Neuronal stem cell (in vitro differentiated cells): ENCODE measurements around the gene IL13RA2.

Source experiments
- DNase-seq: peaks from one replicate; pipeline ENCODE4 v3.0.0-alpha.2; 2013; ENCODE audit warnings: low spot score
- H2AFZ ChIP-seq: one replicate; pipeline ENCODE4 v1.6.1; 2013; ENCODE audit warnings: mild to moderate bottlenecking, low read length, inconsistent platforms
- H2AK5ac ChIP-seq: 2 replicates; pipeline ENCODE4 v1.6.1; 2013; ENCODE audit warnings: low read depth, mild to moderate bottlenecking, inconsistent platforms, low read length, moderate library complexity, mixed read lengths
- H2BK120ac ChIP-seq: 2 replicates; pipeline ENCODE4 v1.6.1; 2013; ENCODE audit warnings: low read depth, mild to moderate bottlenecking, inconsistent platforms, low read length, moderate library complexity, mixed read lengths
- H2BK12ac ChIP-seq: one replicate; pipeline ENCODE4 v1.6.1; 2013; ENCODE audit warnings: low read length, inconsistent platforms
- H2BK15ac ChIP-seq: 2 replicates; pipeline ENCODE4 v1.6.1; 2013; ENCODE audit warnings: mild to moderate bottlenecking, low read length, inconsistent platforms, mixed read lengths
- H2BK5ac ChIP-seq: one replicate; pipeline ENCODE4 v1.6.1; 2013; ENCODE audit warnings: inconsistent platforms, mild to moderate bottlenecking, low read length, moderate library complexity
- H3K14ac ChIP-seq: one replicate; pipeline ENCODE4 v1.6.1; 2013; ENCODE audit warnings: low read length, inconsistent platforms
- H3K18ac ChIP-seq: 2 replicates; pipeline ENCODE4 v1.6.1; 2013; ENCODE audit warnings: low read length, inconsistent platforms
- H3K23ac ChIP-seq: 2 replicates; pipeline ENCODE4 v1.6.1; 2013; ENCODE audit warnings: low read depth, mild to moderate bottlenecking, mixed read lengths, low read length, inconsistent platforms; ENCODE audit not compliant: poor library complexity
- H3K27ac ChIP-seq: replicated peaks from 3 replicates; pipeline ENCODE4 v1.5.1; 2013; ENCODE audit warnings: low read length, inconsistent platforms
- H3K27me3 ChIP-seq, 3 experiments: 2 replicates each; pipeline ENCODE4 v1.6.1; 2013; ENCODE audit warnings: low read length in 3 of 3, mild to moderate bottlenecking in 2 of 3, inconsistent platforms in 1 of 3, low read depth in 1 of 3, mixed read lengths in 1 of 3, moderate library complexity in 1 of 3; ENCODE audit not compliant: control insufficient read depth in 3 of 3, insufficient read depth in 3 of 3
- H3K36me3 ChIP-seq, 2 donors: replicated peaks in 1 of 2; 2 replicates each; pipeline ENCODE4 v1.6.1; 2013; ENCODE audit warnings: low read length in 2 of 2; ENCODE audit not compliant: control insufficient read depth in 2 of 2, insufficient read depth in 2 of 2
- H3K4ac ChIP-seq: 2 replicates; pipeline ENCODE4 v1.6.1; 2013; ENCODE audit warnings: inconsistent platforms, mild to moderate bottlenecking, low read length, moderate library complexity
- H3K4me1 ChIP-seq, 2 donors: 1 replicate in 1 of 2; 2 replicates in 1 of 2; pipeline ENCODE4 v1.6.1; 2013; ENCODE audit warnings: low read length in 2 of 2, low read depth in 1 of 2; ENCODE audit not compliant: control insufficient read depth in 2 of 2, insufficient read depth in 1 of 2
- H3K4me2 ChIP-seq: one replicate; pipeline ENCODE4 v1.6.1; 2013; ENCODE audit warnings: mild to moderate bottlenecking, low read length, inconsistent platforms; ENCODE audit not compliant: insufficient read depth, poor library complexity, severe bottlenecking
- H3K4me3 ChIP-seq, 2 donors: 2 replicates each; pipeline ENCODE4 v1.5.1; 2013; ENCODE audit warnings: low read length in 2 of 2, mild to moderate bottlenecking in 2 of 2, inconsistent platforms in 1 of 2, moderate library complexity in 1 of 2
- H3K79me1 ChIP-seq: one replicate; pipeline ENCODE4 v1.6.1; 2013; ENCODE audit warnings: low read depth, mild to moderate bottlenecking, inconsistent platforms, low read length, moderate library complexity
- H3K9ac ChIP-seq: one replicate; pipeline ENCODE4 v1.6.1; 2013; ENCODE audit warnings: mild to moderate bottlenecking, low read depth, low read length, inconsistent platforms; ENCODE audit not compliant: poor library complexity
- H3K9me3 ChIP-seq, 2 donors: replicated peaks in 1 of 2; 2 replicates each; pipeline versions ENCODE3 to v1.6.1; 2013; ENCODE audit warnings: low read length in 2 of 2, mild to moderate bottlenecking in 2 of 2, inconsistent platforms in 1 of 2, low read depth in 1 of 2, mixed read lengths in 1 of 2, moderate library complexity in 1 of 2; ENCODE audit not compliant: control insufficient read depth in 2 of 2, insufficient read depth in 1 of 2
- H4K8ac ChIP-seq: one replicate; pipeline ENCODE4 v1.6.1; 2013; ENCODE audit warnings: low read depth, mild to moderate bottlenecking, inconsistent platforms, low read length, moderate library complexity
- H4K91ac ChIP-seq: one replicate; pipeline ENCODE4 v1.6.1; 2013; ENCODE audit warnings: low read length, low read depth, mild to moderate bottlenecking, inconsistent platforms; ENCODE audit not compliant: poor library complexity
- WGBS, 2 donors: extraction: QIAGEN DNeasy Blood & Tissue Kit; methylation state at CpG; one replicate each; pipeline ENCODE4 v1.1.7; 2013; ENCODE audit warnings: missing lambda C conversion rate in 2 of 2, mixed read lengths in 1 of 2; ENCODE audit not compliant: insufficient read length in 2 of 2, insufficient replicate concordance in 1 of 2; ENCODE audit errors: extremely low coverage in 2 of 2; 5-methylcytosine and 5-hydroxymethylcytosine counted together

The IL13RA2 gene

GRCh38 chrX:115040417-115040816 is 23.0 kb upstream of the IL13RA2 start:
- no peak overlapping the region for H3K4ac ChIP-seq
- H3K27me3 ChIP-seq = peaks cover 0 to 11% (median 0%) of the 10 kb centered on the region in 3 experiments
- H3K9ac ChIP-seq = no peak overlapping the region
- H3K36me3 ChIP-seq = no peaks in the 10 kb centered on the region
- H3K79me1 ChIP-seq = no peaks in the 10 kb centered on the region
- H3K23ac ChIP-seq = no peak overlapping the region
- no peaks in the 10 kb centered on the region for H3K9me3 ChIP-seq
- WGBS, 2 donors = no CpG with 5 or more reads among the region's 4 CpGs
- no peak overlapping the region for H2AFZ ChIP-seq
- H3K4me3 ChIP-seq = no peak overlapping the region
- H2BK15ac ChIP-seq = no peak overlapping the region
- H2BK120ac ChIP-seq = no peak overlapping the region
- H3K14ac ChIP-seq = no peak overlapping the region
- no peak overlapping the region for H2BK12ac ChIP-seq
- H2AK5ac ChIP-seq = no peak overlapping the region
- H2BK5ac ChIP-seq = no peak overlapping the region
- H3K4me1 ChIP-seq = no peaks in the 10 kb centered on the region
- H3K4me2 ChIP-seq = no peak overlapping the region
- H3K27ac ChIP-seq = no peak overlapping the region
- H4K8ac ChIP-seq = no peak overlapping the region
- DNase-seq = no peak
- no peak overlapping the region for H3K18ac ChIP-seq
- H4K91ac ChIP-seq = no peak overlapping the region

GRCh38 chrX:115038406-115038805 is 21.0 kb upstream of the IL13RA2 start:
- H2BK15ac ChIP-seq = no peak overlapping the region
- no peak overlapping the region for H2AK5ac ChIP-seq
- H3K36me3 ChIP-seq = no peaks in the 10 kb centered on the region
- no peak overlapping the region for H2BK120ac ChIP-seq
- H3K27ac ChIP-seq = no peak overlapping the region
- H3K4me3 ChIP-seq = no peak overlapping the region
- no peaks in the 10 kb centered on the region for H3K9me3 ChIP-seq
- H2BK12ac ChIP-seq = no peak overlapping the region
- H3K4ac ChIP-seq = no peak overlapping the region
- H3K4me1 ChIP-seq = no peaks in the 10 kb centered on the region
- H3K79me1 ChIP-seq = no peaks in the 10 kb centered on the region
- no peak overlapping the region for H3K14ac ChIP-seq
- H4K91ac ChIP-seq = no peak overlapping the region
- DNase-seq = no peak
- H2BK5ac ChIP-seq = no peak overlapping the region
- no peak overlapping the region for H3K23ac ChIP-seq
- no CpG with 5 or more reads among the region's 1 CpG for WGBS, 2 donors
- H3K18ac ChIP-seq = no peak overlapping the region
- no peak overlapping the region for H3K9ac ChIP-seq
- no peak overlapping the region for H2AFZ ChIP-seq
- no peak overlapping the region for H3K4me2 ChIP-seq
- no peak overlapping the region for H4K8ac ChIP-seq
- peaks cover 0 to 15% (median 0%) of the 10 kb centered on the region in 3 experiments for H3K27me3 ChIP-seq

- no peaks in the 10 kb centered on the region for H3K4me1 ChIP-seq
- H2AK5ac ChIP-seq = no peak overlapping the region
- H2BK15ac ChIP-seq = no peak overlapping the region
- H2BK5ac ChIP-seq = no peak overlapping the region
- H3K9me3 ChIP-seq = no peaks in the 10 kb centered on the region
- H3K4me3 ChIP-seq = no peak overlapping the region
- no peak overlapping the region for H3K4me2 ChIP-seq
- H3K18ac ChIP-seq = no peak overlapping the region
- no peak overlapping the region for H4K91ac ChIP-seq
- no peak for DNase-seq
- no peak overlapping the region for H2BK120ac ChIP-seq
- H2AFZ ChIP-seq = no peak overlapping the region
- no peak overlapping the region for H3K9ac ChIP-seq
- no peaks in the 10 kb centered on the region for H3K36me3 ChIP-seq
- H3K27ac ChIP-seq = no peak overlapping the region
- no peak overlapping the region for H3K23ac ChIP-seq
- no peak overlapping the region for H2BK12ac ChIP-seq
- no peak overlapping the region for H3K4ac ChIP-seq
- peaks cover 0 to 15% (median 0%) of the 10 kb centered on the region in 3 experiments for H3K27me3 ChIP-seq
- no peaks in the 10 kb centered on the region for H3K79me1 ChIP-seq
- no CpG with 5 or more reads among the region's 1 CpG for WGBS, 2 donors
- H3K14ac ChIP-seq = no peak overlapping the region
- no peak overlapping the region for H4K8ac ChIP-seq
These were observed 18.6 kb upstream of the IL13RA2 start for GRCh38 chrX:115036029-115036428.

DNA sequence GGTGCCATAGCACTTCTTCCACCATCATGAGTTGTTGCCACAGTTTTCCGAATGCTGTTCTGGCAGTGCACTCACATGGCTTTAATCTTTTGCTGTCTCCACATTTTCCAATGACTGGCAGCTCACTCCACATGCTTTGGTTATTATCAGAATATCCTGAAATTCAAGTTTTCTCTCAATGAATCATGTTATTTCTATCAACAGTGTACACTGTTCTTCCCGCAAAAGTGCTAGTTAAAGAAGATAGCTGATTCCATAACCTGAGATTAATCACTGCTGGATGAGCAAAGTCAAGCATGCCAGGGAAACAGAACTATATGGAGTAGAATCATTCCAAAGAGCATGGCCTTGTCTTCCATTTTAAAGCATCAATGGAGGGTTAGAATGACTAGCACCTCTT is 14.6 kb upstream of the IL13RA2 start:
- Histone ChIP-seq H3K9me3 (no peaks in the 10 kb centered on the region), H3K4ac (no peak overlapping the region), H3K79me1 (no peaks in the 10 kb centered on the region), H2AK5ac (no peak overlapping the region), H3K4me3 (no peak overlapping the region), H3K23ac (no peak overlapping the region), H3K27me3 (peaks cover 0 to 15% (median 0%) of the 10 kb centered on the region in 3 experiments), H3K9ac (no peak overlapping the region), H2BK12ac (no peak overlapping the region), H4K91ac (no peak overlapping the region), H2BK120ac (no peak overlapping the region), H2BK5ac (no peak overlapping the region), H2AFZ (no peak overlapping the region), H4K8ac (no peak overlapping the region), H3K4me2 (no peak overlapping the region), H3K14ac (no peak overlapping the region), H2BK15ac (no peak overlapping the region), H3K18ac (no peak overlapping the region), H3K27ac (no peak overlapping the region), H3K4me1 (no peaks in the 10 kb centered on the region), H3K36me3 (no peaks in the 10 kb centered on the region)
- no CpG with 5 or more reads among the region's 2 CpGs for WGBS, 2 donors
- no peak for DNase-seq
